ENCODE measurements around the gene POU3F1. TPM values are rescaled to one million over a fixed set of nuclear protein-coding genes. Genes with fewer than 3 reads are reported as not detected.

The POU3F1 gene
- total RNA-seq, 1 experiment from 2014 or later: 5.8 TPM

DNA sequence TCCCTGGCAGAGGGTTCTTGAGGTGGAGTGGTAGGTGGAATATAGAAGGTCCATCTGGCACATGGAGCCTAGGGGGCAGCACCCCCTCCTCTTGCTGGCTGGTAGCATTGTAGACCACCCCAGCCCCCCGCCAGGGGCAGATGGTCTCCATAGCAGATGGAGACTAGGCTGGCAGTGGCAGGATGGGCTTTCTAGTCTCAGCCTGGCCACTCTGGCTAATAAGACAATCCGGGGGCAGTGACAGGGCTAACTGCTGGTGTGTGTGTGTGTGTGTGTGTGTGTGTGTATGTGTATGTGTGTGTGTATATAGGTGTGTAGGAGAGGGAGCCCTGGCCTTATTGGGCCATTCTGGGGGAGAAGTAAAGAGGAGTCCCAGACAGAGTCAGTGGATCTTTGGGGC, 17.9 kb downstream of the POU3F1 start:
- peak overlapping the region in 1 of 2 experiments; percentile 59; a peak in 2 of 5 replicates for H3K4me3 Mint-ChIP-seq
- DNase-seq: peak; percentile 43
- Histone ChIP-seq H3K18ac (ENCODE audit: insufficient read length, low read depth, low read length) (no peak overlapping the region), H3K4me2 (ENCODE audit: insufficient read depth, insufficient read length, low read length) (no peak overlapping the region), H4K8ac (replicated peaks; ENCODE audit: insufficient read length, low read depth, low read length) (no peak overlapping the region), H2BK15ac (ENCODE audit: low read depth, low read length) (no peak overlapping the region), H2BK5ac (ENCODE audit: insufficient read length, low read length) (no peak overlapping the region), H3K56ac (ENCODE audit: insufficient read length, low read depth, low read length) (no peak overlapping the region), H3K27ac (ENCODE audit: insufficient read length, low read depth, low read length) (no peak overlapping the region), H2AK5ac (ENCODE audit: insufficient read length, low read length) (no peak overlapping the region), H3K4ac (ENCODE audit: low read depth, low read length) (no peak overlapping the region), H2BK20ac (ENCODE audit: low read depth, low read length, poor library complexity, severe bottlenecking) (no peak overlapping the region), H3K79me1 (ENCODE audit: insufficient read depth, low read depth, low read length, poor library complexity, severe bottlenecking) (no peaks in the 10 kb centered on the region), H3K9ac (ENCODE audit: extremely low read depth, insufficient read length, low read length) (no peak overlapping the region), H4K20me1 (ENCODE audit: control insufficient read depth, insufficient read depth, insufficient read length) (no peaks in the 10 kb centered on the region), H3K23ac (ENCODE audit: insufficient read length, low read depth, low read length) (no peak overlapping the region), H3K27me3 (ENCODE audit: insufficient read depth, low read length) (no peaks in the 10 kb centered on the region), H2BK120ac (ENCODE audit: low read depth, low read length, poor library complexity, severe bottlenecking) (no peak overlapping the region), H3K23me2 (ENCODE audit: insufficient read length, low read depth, low read length, poor library complexity, severe bottlenecking) (no peaks in the 10 kb centered on the region), H2BK12ac (ENCODE audit: insufficient read length, low read depth, low read length) (no peak overlapping the region), H3K4me1 (ENCODE audit: insufficient read depth, low read length) (peaks cover 2% of the 10 kb centered on the region; the same call in 1 of the 2 replicates), H4K91ac (ENCODE audit: insufficient read length, low read depth, low read length) (no peak overlapping the region), H2AFZ (ENCODE audit: low read length) (no peak overlapping the region), H4K5ac (ENCODE audit: insufficient read length, low read depth, low read length) (no peak overlapping the region), H3K14ac (ENCODE audit: insufficient read depth, low read length) (no peak overlapping the region), H3K79me2 (ENCODE audit: insufficient read depth, low read length) (no peaks in the 10 kb centered on the region), H3T11ph (ENCODE audit: low read length) (no peak overlapping the region), H3K9me3 (ENCODE audit: control insufficient read depth, low read depth, low read length) (no peaks in the 10 kb centered on the region)
- H3K27me3 Mint-ChIP-seq (ENCODE audit: low read depth): no peaks in the 10 kb centered on the region; the same call in 1 of the 2 replicates
- peak; percentile 29; the same call in 2 of the 3 replicates for TF ChIP-seq CTCF (conservative IDR thresholded peaks at IDR 0.05)
- H3K27ac Mint-ChIP-seq: peak overlapping the region in 2 of 3 experiments; percentile 18 to 66; a peak in 3 of 7 replicates
- no peaks in the 10 kb centered on the region for H3K9me3 Mint-ChIP-seq
- H3K36me3 Mint-ChIP-seq (ENCODE audit: insufficient read depth in 1 of 3, low read depth in 3 of 3): peaks cover 10 to 30% (median 18%) of the 10 kb centered on the region in 3 experiments; a peak in 6 of 7 replicates
- WGBS (ENCODE audit: extremely low coverage, insufficient read length, low lambda C conversion rate): no CpG with 5 or more reads among the region's 2 CpGs
- peaks cover 35 to 49% of the 10 kb centered on the region in 2 experiments for H3K4me1 Mint-ChIP-seq

Data from H9 (cell line).